H1 (cell line): ENCODE data around the gene PRR14L. TPM values are rescaled to one million over a fixed set of nuclear protein-coding genes. Genes with fewer than 3 reads are reported as not detected.

Experiments
- GTF2F1 ChIP-seq: IDR thresholded peaks from 2 replicates; pipeline ENCODE4 v1.6.1; 2012; ENCODE audit warnings: low read depth, low read length, improper control_type of control experiment, borderline replicate concordance
- polyA plus RNA-seq, 7 experiments: library from polyadenylated mRNA; depleted of rRNA in 3 of 7; stranded (reverse) in 5 of 7; unstranded in 2 of 7; fragments of >200 nt in 5 of 7; fragments of 200-250 nt in 2 of 7; gene quantifications; 1 replicate in 5 of 7; 2 replicates in 1 of 7; 4 replicates in 1 of 7; pipeline versions ENCODE4 v1.2.1 to v1.2.3, GENCODE V29; 2011 to 2013; ENCODE audit warnings: missing spikeins in 2 of 7, mixed read lengths in 2 of 7
- total RNA-seq: library from RNA; stranded (reverse); fragmentation: NEBNext Ultra II Directional; extraction: Animal tissue kit (Norgen Biotek cat#: 25700); gene quantifications from 2 replicates; pipeline ENCODE4 v1.2.1, GENCODE V29; 2021

Gene PRR14L
- total and polyA plus RNA-seq, 2 of the 8 experiments (the other 6 are each of a cell fraction or from before 2014, with no cell fraction given) = 26.5 to 98.6 TPM

- no peak for TF ChIP-seq GTF2F1
- TF ChIP-seq, all 59 proteins: peak for 0
These were observed 112.5 kb downstream of the PRR14L start (continued) for GRCh38 chr22:31637447-31637890.
